ENCODE results near the gene PPA1.

GRCh38 chr10:70241081-70241480 is 7.9 kb upstream of the PPA1 start:
- TF ChIP-seq, protein P1, sequence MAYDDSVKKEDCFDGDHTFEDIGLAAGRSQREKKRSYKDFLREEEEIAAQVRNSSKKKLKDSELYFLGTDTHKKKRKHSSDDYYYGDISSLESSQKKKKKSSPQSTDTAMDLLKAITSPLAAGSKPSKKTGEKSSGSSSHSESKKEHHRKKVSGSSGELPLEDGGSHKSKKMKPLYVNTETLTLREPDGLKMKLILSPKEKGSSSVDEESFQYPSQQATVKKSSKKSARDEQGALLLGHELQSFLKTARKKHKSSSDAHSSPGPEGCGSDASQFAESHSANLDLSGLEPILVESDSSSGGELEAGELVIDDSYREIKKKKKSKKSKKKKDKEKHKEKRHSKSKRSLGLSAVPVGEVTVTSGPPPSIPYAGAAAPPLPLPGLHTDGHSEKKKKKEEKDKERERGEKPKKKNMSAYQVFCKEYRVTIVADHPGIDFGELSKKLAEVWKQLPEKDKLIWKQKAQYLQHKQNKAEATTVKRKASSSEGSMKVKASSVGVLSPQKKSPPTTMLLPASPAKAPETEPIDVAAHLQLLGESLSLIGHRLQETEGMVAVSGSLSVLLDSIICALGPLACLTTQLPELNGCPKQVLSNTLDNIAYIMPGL (CRISPR knock-in tag; IDR thresholded peaks at IDR 0.05) = no peak
- TF ChIP-seq USF1 (CRISPR knock-in tag; IDR thresholded peaks at IDR 0.05) = no peak
- TF ChIP-seq, protein P2, sequence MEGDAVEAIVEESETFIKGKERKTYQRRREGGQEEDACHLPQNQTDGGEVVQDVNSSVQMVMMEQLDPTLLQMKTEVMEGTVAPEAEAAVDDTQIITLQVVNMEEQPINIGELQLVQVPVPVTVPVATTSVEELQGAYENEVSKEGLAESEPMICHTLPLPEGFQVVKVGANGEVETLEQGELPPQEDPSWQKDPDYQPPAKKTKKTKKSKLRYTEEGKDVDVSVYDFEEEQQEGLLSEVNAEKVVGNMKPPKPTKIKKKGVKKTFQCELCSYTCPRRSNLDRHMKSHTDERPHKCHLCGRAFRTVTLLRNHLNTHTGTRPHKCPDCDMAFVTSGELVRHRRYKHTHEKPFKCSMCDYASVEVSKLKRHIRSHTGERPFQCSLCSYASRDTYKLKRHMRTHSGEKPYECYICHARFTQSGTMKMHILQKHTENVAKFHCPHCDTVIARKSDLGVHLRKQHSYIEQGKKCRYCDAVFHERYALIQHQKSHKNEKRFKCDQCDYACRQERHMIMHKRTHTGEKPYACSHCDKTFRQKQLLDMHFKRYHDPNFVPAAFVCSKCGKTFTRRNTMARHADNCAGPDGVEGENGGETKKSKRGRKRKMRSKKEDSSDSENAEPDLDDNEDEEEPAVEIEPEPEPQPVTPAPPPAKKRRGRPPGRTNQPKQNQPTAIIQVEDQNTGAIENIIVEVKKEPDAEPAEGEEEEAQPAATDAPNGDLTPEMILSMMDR (IDR thresholded peaks at IDR 0.05) = no peak
- TF ChIP-seq, protein P3, sequence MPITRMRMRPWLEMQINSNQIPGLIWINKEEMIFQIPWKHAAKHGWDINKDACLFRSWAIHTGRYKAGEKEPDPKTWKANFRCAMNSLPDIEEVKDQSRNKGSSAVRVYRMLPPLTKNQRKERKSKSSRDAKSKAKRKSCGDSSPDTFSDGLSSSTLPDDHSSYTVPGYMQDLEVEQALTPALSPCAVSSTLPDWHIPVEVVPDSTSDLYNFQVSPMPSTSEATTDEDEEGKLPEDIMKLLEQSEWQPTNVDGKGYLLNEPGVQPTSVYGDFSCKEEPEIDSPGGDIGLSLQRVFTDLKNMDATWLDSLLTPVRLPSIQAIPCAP (CRISPR knock-in tag; IDR thresholded peaks at IDR 0.05) = no peak
- no peak for TF ChIP-seq NFYB (CRISPR knock-in tag; conservative IDR thresholded peaks at IDR 0.05; ENCODE audit: low read depth)
